Fibroblast of peridontal ligament (primary cell): ENCODE results near the gene NFS1.

ENCODE experiments used
- DNase-seq: peaks from one replicate; pipeline ENCODE4 v3.0.0-alpha.2; 2010; ENCODE audit errors: extremely low read depth

The NFS1 gene

GRCh38 chr20:35674921-35675320, 24.2 kb downstream of the NFS1 start:
- no peak for DNase-seq

GRCh38 chr20:35673884-35674283, 25.3 kb downstream of the NFS1 start:
- no peak for DNase-seq

- DNase-seq: no peak
These were observed 29.5 kb downstream of the NFS1 start for GRCh38 chr20:35669681-35670080.

- DNase-seq: no peak
These were observed 29.9 kb downstream of the NFS1 start for GRCh38 chr20:35669221-35669620.

- no peak for DNase-seq
These were observed 33.2 kb downstream of the NFS1 start for GRCh38 chr20:35665949-35666288.

- DNase-seq: peak; percentile 93
These were observed 34.5 kb downstream of the NFS1 start, which contains the start of the genes CPNE1 and RBM12 for GRCh38 chr20:35664466-35665206. TSS of gene CPNE1 (minus strand) at chr20:35664900. CDS start at chr20:35632923, 31,977 bp downstream. TSS of gene RBM12 (minus strand) at chr20:35664900. CDS start at chr20:35655322, 9,578 bp downstream.

GRCh38 chr20:35663516-35664465, 35.4 kb downstream of the NFS1 start:
- DNase-seq: peak; percentile 22

- no peak for DNase-seq
These were observed 36.6 kb downstream of the NFS1 start for GRCh38 chr20:35662551-35662950.

- no peak for DNase-seq
These were observed 37.2 kb downstream of the NFS1 start for GRCh38 chr20:35661908-35662307.

- no peak for DNase-seq
These were observed 38.1 kb downstream of the NFS1 start for GRCh38 chr20:35661053-35661452.

GRCh38 chr20:35660122-35660937, 38.8 kb downstream of the NFS1 start:
- no peak for DNase-seq

GRCh38 chr20:35657271-35657670, 41.9 kb downstream of the NFS1 start:
- DNase-seq: no peak

GRCh38 chr20:35654415-35654814, 44.7 kb downstream of the NFS1 start:
- DNase-seq: no peak

GRCh38 chr20:35653893-35654292, 45.3 kb downstream of the NFS1 start:
- DNase-seq: no peak

- DNase-seq: no peak
These were observed 45.8 kb downstream of the NFS1 start for GRCh38 chr20:35653430-35653734.

- DNase-seq: no peak
These were observed 46.3 kb downstream of the NFS1 start for GRCh38 chr20:35652641-35653429.

- no peak for DNase-seq
These were observed 47.2 kb downstream of the NFS1 start for GRCh38 chr20:35651958-35652357.

GRCh38 chr20:35650632-35651031, 48.5 kb downstream of the NFS1 start:
- no peak for DNase-seq

- peak; percentile 85 for DNase-seq
These were observed 50.3 kb downstream of the NFS1 start for GRCh38 chr20:35648836-35649235.

GRCh38 chr20:35644806-35645205, 54.3 kb downstream of the NFS1 start:
- no peak for DNase-seq

GRCh38 chr20:35643045-35643444, 56.1 kb downstream of the NFS1 start:
- DNase-seq: no peak
